ENCODE data around the gene SBK2.
"Not testable (repeated sequence)": the region's sequence is repeated elsewhere in the genome, so short reads cannot be mapped to it uniquely, and the experiment has no call there.

SBK2 gene

DNA sequence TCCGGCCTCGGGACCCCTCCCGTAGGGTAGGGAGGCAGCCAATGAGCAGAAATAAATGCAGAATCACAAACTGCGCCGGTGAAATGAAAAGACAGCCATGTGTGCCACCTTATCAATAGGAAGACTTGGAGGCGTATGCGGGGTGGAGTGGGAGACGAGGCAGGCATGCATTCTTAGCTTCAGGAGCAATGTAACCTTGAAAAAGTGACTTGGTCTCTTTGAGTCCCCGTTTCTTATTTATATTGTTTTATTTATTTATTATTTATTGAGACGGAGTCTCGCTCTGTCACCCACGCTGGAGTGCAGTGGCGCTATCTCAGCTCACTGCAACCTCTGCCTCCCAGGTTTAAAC, 32.7 kb downstream of the SBK2 start:
- no peak for TF ChIP-seq POLR2A (IDR thresholded peaks at IDR 0.05; ENCODE audit: low read length)
- no peak for TF ChIP-seq GATA1 (IDR thresholded peaks at IDR 0.05; ENCODE audit: low read depth, low read length)
- no peak for DNase-seq

DNA sequence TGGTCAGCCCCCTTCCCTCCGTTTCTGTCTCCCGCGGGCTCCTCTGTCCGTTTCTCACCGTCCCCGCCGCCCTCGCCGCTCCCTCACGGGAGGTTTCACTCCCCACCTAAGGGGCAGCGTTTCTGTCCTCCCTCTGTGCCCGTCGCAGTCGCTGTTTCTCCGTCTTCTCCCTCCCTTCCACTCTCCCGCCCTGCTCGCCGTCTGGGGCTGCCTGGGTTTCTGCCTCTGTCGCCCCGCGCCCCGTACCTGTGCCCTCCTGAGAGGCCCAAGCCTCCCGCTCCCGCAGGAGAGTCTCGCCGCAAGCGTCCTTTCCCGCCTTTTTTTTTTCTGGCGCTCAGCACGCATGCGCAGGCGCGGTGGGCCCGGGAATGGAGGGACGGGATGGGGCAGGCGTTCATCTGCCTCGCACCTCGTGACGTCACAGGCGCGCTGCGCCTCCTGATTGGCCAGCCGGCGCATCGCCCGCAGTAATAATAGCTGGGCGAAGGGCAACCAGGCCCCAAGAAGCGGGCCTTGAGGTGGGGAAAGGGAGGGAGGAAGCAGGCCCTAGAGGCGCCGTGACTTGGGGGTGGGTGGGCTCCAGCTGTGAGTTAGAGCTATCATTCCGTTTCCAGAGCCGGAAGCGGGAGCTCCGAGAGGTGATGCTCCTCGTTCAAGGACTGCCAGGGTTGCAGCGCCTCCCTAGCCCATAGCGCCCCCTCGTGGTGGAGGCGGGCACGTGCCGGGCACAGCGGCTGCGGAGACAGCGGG, 33.3 kb downstream of the SBK2 start:
- peak; percentile 92 to 95 for DNase-seq
- TF ChIP-seq GATA1 (IDR thresholded peaks at IDR 0.05; ENCODE audit: low read depth, low read length) (no peak), POLR2A (IDR thresholded peaks at IDR 0.05; ENCODE audit: low read length) (no peak)

DNA sequence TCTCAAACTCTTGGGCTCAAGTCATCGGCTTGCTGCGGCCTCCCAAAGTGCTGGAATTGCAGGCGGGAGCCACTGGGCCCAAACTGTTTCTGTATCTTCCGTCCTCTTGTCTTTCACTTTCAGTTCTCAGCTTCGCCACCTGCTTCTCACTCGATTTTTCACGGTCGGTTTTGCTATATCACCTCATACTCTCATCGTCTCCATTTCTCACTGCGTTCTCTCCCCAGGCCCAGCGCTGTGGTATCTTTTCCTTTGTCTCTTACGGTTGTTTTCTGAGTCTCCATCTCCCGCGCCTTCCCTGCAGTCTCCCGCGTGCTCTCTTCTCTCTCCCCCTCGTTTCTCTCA, 33.8 kb downstream of the SBK2 start:
- TF ChIP-seq POLR2A (IDR thresholded peaks at IDR 0.05; ENCODE audit: low read length) (no peak), GATA1 (IDR thresholded peaks at IDR 0.05; ENCODE audit: low read depth, low read length) (no peak)
- no peak for DNase-seq

DNA sequence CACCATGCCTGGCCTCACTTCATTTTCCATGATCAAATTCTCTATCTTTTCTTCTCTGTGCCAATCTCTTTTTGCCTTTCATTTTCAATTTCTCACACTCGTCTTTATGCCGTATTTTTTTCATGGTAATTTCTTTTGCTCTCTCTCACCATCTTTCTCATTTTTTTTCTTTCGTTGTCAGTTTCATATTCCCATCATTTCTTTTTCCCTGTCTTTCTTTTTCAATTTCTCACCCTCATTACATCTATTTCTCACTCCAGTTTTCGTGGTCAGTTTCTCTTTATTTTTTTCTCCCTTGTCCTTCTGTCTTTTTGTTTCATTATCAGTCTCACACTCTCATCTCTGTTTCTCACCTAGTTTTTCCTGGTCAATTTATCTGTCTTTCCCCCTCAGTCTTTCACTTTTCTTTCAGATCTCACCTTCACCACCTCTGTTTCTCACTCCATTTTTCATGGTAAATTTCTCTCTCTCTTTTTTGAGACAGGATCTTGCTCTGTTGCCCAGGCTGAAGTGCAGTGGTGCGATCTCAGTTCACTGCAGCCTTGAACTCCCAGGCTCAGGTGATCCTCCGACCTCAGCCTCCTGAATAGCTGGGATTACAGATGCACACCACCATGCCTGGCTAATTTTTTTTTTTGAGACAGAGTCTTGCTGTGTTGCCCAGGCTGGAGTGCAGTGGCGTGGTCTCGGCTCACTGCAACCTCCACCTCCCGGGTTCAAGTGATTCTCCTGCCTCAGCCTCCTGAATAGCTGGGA, 34.6 kb downstream of the SBK2 start:
- TF ChIP-seq GATA1 (IDR thresholded peaks at IDR 0.05; ENCODE audit: low read depth, low read length) (no peak), POLR2A (IDR thresholded peaks at IDR 0.05; ENCODE audit: low read length) (no peak)
- DNase-seq, result no peak

DNA sequence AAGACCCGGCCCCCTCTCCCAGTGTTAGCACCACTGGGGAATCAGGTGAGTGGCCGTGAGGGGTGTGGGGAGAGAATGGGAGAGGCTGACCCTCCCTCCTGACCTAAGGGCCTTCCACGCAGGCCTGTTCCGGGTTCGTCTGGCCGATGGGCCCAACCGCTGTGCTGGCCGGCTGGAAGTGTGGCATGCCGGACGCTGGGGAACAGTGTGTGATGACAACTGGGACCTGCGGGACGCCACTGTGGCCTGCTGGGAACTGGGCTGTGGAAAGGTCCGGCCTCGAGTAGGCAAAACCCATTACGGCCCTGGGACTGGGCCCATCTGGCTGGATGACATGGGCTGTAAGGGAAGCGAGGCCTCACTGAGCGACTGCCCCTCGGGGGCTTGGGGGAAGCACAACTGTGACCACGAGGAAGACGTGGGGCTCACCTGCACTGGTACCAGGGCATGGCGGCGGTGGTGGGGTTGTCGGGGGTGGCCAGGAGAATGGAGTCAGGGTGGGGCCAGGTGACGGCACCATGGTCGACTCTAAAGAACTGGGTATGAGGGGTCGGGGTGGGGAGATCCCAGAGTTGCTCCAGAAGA, 36.5 kb downstream of the SBK2 start:
- TF ChIP-seq POLR2A (IDR thresholded peaks at IDR 0.05; ENCODE audit: low read length), result no peak
- TF ChIP-seq GATA1 (IDR thresholded peaks at IDR 0.05; ENCODE audit: low read depth, low read length), result no peak
- DNase-seq, result no peak

DNA sequence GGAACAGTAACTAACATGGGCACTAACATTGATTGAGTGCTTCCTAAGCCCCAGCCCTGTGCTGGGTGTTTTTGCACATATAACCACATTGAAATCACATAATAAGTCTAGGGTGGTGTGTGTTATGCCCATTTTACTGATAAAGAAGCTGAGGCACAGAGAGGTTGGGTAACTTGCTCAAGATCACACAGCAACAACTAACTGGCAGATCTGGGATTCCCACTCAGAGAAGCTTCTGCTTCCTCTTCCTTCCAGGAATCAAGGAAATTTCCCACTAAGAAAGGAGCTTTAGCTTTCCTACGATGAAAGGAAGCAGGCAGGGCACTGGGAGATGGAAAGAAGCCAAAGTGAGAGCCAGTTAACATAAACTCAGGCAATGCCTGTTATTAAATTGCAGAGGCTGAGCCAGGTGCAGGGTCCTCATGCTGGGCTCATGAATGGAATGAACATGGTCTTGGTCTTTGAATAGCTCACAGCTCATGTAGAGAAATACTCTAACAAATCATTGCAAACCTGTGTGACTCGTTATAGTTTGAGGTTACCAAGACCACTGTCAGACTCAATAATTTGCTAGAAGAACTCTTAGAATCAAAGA, 38.6 kb downstream of the SBK2 start:
- no peak for DNase-seq
- TF ChIP-seq POLR2A (IDR thresholded peaks at IDR 0.05; ENCODE audit: low read length) (no peak), GATA1 (IDR thresholded peaks at IDR 0.05; ENCODE audit: low read depth, low read length) (no peak)

DNA sequence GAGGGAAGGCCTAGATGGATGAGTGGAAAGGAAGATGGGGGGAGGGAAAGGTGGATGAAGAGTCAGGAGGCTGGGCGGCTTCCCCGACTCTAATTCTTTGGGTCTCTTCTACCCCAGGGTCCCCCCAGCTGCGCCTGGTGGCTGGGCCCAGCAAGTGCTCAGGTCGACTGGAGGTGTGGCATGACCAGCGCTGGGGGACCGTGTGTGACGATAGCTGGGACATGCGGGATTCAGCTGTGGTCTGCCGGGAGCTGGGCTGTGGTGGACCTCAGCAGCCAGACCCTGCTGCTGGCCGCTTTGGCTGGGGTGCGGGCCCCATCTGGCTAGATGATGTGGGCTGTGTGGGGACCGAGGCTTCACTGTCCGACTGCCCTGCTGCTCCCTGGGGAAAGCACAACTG, 39.2 kb downstream of the SBK2 start:
- TF ChIP-seq POLR2A (IDR thresholded peaks at IDR 0.05; ENCODE audit: low read length), result no peak
- no peak for TF ChIP-seq GATA1 (IDR thresholded peaks at IDR 0.05; ENCODE audit: low read depth, low read length)
- DNase-seq, result no peak

DNA sequence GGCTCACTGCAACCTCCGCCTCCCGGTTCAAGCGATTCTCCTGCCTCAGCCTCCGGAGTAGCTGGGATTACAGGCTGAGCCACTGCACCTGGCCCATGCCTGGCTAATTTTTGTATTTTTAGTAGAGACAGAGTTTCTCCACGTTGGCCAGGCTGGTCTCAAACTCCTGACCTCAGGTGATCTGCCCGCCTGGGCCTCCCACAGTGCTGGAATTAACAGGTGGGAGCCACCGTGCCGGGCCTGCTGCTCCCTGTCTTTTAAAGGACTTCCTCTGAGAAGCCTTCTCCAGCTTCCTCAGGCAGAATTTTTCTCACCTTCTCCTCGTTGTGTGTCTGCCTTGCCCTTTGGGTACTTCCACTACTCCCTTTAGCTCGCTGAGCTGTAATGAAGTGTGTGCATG, 40.1 kb downstream of the SBK2 start:
- not testable (repeated sequence) for DNase-seq

DNA sequence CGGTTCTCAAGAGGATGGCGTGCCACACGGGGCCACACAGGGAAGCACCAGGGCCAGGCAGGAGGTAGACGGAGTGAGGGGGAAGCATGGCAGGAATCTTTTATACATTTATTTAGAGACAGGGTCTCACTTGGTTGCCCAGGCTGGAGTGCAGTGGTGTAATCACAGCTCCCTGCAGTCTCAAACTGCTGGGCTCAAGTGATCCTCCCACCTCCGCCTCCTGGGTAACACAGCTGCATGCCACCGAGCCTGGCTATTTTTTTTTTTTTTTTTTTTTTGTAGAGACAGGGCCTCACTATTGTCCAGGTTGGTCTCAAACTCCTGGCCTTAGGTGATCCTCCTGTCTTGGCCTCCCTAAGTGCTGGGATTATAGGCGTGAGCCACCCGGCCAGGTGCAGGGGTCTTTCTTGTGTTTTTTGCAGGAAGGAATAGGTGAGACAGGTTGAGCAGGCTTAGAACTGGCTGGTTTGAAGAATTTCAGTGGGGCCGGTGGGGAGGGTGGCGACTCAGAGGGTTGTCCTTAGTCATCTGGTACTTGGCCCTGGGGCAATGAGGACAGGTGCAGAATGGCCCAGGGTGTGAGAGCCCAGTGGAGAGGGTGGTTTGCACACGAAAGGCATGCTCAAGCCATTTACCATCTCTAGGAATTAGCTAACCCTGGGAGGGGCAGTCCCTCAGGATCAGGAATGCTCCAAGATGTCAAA, 41.1 kb downstream of the SBK2 start:
- TF ChIP-seq POLR2A (IDR thresholded peaks at IDR 0.05; ENCODE audit: low read length), result no peak
- no peak for TF ChIP-seq GATA1 (IDR thresholded peaks at IDR 0.05; ENCODE audit: low read depth, low read length)
- DNase-seq, result no peak

DNA sequence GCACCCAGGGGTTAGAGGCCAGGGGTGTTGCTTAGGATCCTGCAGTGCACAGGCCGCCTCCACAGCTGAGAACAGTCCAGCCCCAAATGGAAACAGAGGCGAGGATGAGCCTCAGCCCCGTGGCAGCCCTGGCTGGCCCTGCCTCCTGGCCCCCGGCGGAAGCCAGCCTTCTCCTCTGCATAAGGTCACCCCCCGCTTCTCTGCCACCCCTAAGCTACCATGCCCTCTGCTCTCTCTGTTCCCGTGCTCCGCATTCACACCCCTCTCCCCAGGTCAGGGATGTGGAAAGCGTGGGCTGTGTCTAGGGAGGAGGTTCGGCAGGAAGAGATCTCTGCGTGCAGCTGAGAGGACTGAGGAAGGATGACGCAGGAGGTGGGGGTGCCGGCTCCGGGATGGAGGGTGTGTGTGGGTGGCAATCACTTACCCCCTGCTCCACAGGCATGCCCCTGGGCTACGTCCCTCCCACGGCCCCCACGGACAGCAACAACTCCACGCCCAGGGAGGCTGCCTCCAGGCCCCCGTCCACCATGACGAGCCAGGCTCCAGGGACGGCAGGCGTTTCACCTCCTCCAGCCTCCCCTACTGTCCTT, 42.7 kb downstream of the SBK2 start:
- DNase-seq, result no peak

DNA sequence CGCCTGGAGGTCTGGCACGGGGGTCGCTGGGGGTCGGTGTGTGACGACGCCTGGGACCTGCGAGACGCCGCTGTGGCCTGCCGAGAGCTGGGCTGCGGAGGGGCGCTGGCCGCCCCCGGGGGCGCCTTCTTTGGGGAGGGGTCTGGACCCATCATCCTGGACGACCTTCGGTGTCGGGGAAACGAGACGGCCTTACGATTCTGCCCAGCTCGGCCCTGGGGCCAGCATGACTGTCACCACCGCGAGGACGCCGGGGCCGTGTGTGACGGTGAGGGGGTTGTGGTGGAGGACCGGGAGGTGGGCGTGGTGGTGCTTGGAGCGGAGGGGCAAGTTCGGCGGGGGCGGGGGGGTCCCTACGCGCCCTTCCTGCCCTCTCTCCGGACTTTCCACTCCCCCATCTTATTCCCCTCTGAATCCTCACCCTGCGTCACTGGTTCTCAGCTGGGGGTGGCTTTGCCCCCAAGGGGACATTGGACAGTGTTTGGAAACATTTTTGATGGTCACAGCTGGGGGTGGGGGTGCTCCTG, 43.2 kb downstream of the SBK2 start:
- TF ChIP-seq POLR2A (IDR thresholded peaks at IDR 0.05; ENCODE audit: low read length) (no peak), GATA1 (IDR thresholded peaks at IDR 0.05; ENCODE audit: low read depth, low read length) (no peak)
- DNase-seq, result no peak

More for the DNA sequence above, 42.7 kb downstream of the SBK2 start:
- TF ChIP-seq GATA1 (IDR thresholded peaks at IDR 0.05; ENCODE audit: low read depth, low read length) (no peak), POLR2A (IDR thresholded peaks at IDR 0.05; ENCODE audit: low read length) (no peak)

DNA sequence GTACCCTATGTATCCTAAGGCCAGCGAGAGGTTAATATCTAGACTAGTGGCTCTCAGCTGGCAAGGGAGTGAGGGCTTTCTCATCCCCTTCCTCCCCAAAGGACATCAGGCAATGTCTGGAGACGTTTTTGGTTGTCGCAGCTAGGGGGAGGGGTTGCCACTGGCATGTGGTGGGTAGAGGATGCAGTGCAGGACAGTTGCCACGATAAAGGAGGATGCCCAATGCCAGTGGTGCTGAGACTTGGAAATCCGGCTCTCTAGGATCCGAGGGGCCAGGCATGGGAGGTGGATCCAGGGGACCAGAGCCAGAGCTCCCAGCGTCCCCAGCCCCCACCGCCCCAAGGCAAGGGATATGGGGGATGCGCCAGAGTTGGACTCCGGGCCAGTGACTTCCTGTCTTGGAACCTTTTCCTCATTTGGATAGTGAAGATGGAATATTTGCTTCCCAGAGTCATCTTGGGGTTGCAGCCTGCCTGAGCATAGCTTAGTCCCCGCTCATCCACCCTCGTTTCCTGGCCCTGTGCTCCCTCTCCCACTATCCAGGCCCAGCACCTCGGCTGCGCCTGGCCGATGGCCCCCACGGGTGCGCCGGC, 43.8 kb downstream of the SBK2 start:
- TF ChIP-seq POLR2A (IDR thresholded peaks at IDR 0.05; ENCODE audit: low read length), result no peak
- TF ChIP-seq GATA1 (IDR thresholded peaks at IDR 0.05; ENCODE audit: low read depth, low read length), result no peak
- no peak for DNase-seq

DNA sequence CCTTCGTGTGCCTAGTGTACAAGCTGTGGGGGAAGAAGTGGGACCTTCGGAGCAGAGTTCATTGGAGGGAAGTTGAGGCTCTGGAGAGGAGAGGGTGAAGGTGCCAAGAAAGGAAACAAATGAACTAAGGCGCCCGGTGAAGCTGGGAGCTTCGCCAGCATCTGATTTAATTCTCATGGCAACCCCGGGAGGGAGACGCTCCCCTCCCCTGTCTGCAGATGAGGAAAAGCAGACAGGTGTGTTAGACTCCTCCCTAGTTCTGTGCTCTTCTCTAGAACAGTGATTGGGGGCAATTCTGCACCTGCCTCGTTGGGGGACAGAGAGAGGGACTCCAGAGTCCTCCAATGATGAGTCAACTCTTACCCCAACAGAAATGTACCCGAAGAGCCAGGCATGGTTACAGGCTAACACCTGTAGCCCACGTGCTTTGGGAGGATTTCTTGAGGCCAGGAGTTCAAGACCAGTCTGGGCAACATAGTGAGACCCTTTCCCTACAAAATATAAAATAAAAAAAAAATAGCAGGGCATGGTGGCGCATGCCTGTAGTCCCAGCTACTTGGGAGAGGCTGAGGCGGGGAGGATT, 44.5 kb downstream of the SBK2 start:
- TF ChIP-seq GATA1 (IDR thresholded peaks at IDR 0.05; ENCODE audit: low read depth, low read length) (no peak), POLR2A (IDR thresholded peaks at IDR 0.05; ENCODE audit: low read length) (no peak)
- DNase-seq, result no peak

Data from erythroblast (primary cell).